MM.1S (cell line): ENCODE results near the gene CDH22.

ENCODE experiments used
- DNase-seq: peaks from one replicate; pipeline ENCODE4 v3.0.0-alpha.2; 2015
- H2AFZ ChIP-seq: fragments of 300-600 bp; sonication (generic); 2 replicates; pipeline ENCODE4 v1.6.0; 2016; ENCODE audit warnings: antibody characterized with exemption, low read length
- H3F3A ChIP-seq: fragments of 300-600 bp; sonication (generic); 2 replicates; pipeline ENCODE4 v1.6.1; 2016; ENCODE audit warnings: mild to moderate bottlenecking, antibody characterized with exemption, low read length, moderate library complexity, mixed read lengths; ENCODE audit not compliant: insufficient read depth
- H3K27ac ChIP-seq: fragments of 300-600 bp; sonication (generic); 2 replicates; pipeline ENCODE4 v1.5.1; 2016; ENCODE audit warnings: mild to moderate bottlenecking, low read length
- H3K27me3 ChIP-seq: fragments of 300-600 bp; sonication (generic); replicated peaks from 2 replicates; pipeline ENCODE4 v1.6.0; 2016; ENCODE audit warnings: low read length; ENCODE audit not compliant: insufficient read depth
- H3K36me3 ChIP-seq: fragments of 300-600 bp; sonication (generic); replicated peaks from 2 replicates; pipeline ENCODE4 v1.6.1; 2016; ENCODE audit warnings: mild to moderate bottlenecking, low read length, mixed read lengths; ENCODE audit not compliant: insufficient read depth
- H3K4me1 ChIP-seq: fragments of 300-600 bp; sonication (generic); 2 replicates; pipeline ENCODE4 v1.6.1; 2016; ENCODE audit warnings: low read length, mixed read lengths
- H3K4me2 ChIP-seq: fragments of 300-600 bp; sonication (generic); 2 replicates; pipeline ENCODE4 v1.6.0; 2016; ENCODE audit warnings: low read depth, low read length
- H3K4me3 ChIP-seq: fragments of 300-600 bp; sonication (generic); 2 replicates; pipeline ENCODE4 v1.5.1; 2016; ENCODE audit warnings: low read length, mixed read lengths
- H3K79me2 ChIP-seq: fragments of 300-600 bp; sonication (generic); 2 replicates; pipeline ENCODE4 v1.6.1; 2016; ENCODE audit warnings: mixed run types, low read length, mixed read lengths
- H3K9ac ChIP-seq: fragments of 300-600 bp; sonication (generic); 2 replicates; pipeline ENCODE4 v1.6.1; 2016; ENCODE audit warnings: low read length, mixed read lengths
- H3K9me2 ChIP-seq: fragments of 300-600 bp; sonication (generic); replicated peaks from 2 replicates; pipeline ENCODE4 v1.6.1; 2016; ENCODE audit warnings: mild to moderate bottlenecking, low read length, mixed read lengths; ENCODE audit not compliant: insufficient read depth
- H3K9me3 ChIP-seq: fragments of 300-600 bp; sonication (generic); replicated peaks from 2 replicates; pipeline ENCODE4 v1.6.1; 2016; ENCODE audit warnings: mild to moderate bottlenecking, low read length, mixed read lengths; ENCODE audit not compliant: insufficient read depth
- H4K20me1 ChIP-seq: fragments of 300-600 bp; sonication (generic); 2 replicates; pipeline ENCODE4 v1.6.1; 2016; ENCODE audit warnings: mild to moderate bottlenecking, low read length, moderate library complexity, mixed read lengths; ENCODE audit not compliant: insufficient read depth
- EZH2 ChIP-seq: fragments of 300-600 bp; sonication (generic); optimal IDR thresholded peaks from 2 replicates; pipeline ENCODE3; 2017; ENCODE audit warnings: low read depth, mild to moderate bottlenecking, antibody characterized with exemption, low read length, mixed read lengths
- EZH2phosphoT487 ChIP-seq: fragments of 300-600 bp; sonication (generic); IDR thresholded peaks from 2 replicates; pipeline ENCODE4 v1.6.1; 2018; ENCODE audit warnings: antibody characterized with exemption, low read length
- TF ChIP-seq, protein P1 (sequence below): fragments of 300-600 bp; sonication (generic); IDR thresholded peaks from 2 replicates; pipeline ENCODE4 v1.5.1; 2016; ENCODE audit warnings: antibody characterized with exemption, low read length, mixed read lengths

CDH22 gene

DNA sequence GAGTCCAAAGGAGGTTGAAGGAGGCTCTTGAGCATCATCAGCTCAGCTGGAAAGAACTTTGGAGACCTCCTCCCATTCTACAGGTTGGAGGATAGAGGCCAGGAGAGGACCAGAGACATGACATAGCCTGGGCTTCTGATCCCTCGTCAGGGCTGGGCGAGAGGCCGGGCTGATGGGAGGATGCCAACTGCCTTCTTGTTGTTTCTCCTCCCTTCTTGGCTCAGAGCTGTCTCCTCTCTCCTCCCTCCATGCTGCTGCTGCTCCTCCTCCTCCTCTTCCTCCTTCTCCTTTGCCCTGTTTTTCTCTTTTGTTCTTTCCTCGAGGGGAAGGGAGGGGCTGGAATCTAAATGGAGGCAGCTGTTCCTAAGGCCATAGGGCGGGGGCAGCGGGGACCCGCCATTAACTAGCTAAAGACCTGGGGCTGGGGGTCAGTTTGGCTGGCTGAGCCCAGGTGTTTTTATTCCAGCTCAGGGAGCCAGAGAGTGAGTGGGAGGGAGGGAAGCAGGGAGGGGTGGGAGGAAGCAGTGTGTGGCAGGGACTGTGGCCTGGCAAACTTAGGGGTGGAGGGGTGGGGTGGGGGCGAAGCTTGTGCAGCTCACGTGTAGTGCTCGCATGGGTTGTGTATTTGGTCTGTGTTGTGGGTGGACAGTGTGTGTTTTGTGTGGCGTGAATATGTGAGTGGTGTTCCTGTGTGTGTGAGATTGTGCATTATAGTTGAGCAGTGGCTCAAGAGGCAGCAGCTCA, 105.4 kb downstream of the CDH22 start:
- H3F3A ChIP-seq, result no peaks in the 10 kb centered on the region
- no peak overlapping the region for H3K4me2 ChIP-seq
- H3K36me3 ChIP-seq, result no peaks in the 10 kb centered on the region
- H3K4me3 ChIP-seq, result no peak overlapping the region
- no peaks in the 10 kb centered on the region for H4K20me1 ChIP-seq
- peaks cover 12% of the 10 kb centered on the region for H3K4me1 ChIP-seq
- no peak overlapping the region for H2AFZ ChIP-seq
- TF ChIP-seq EZH2 (no peak), EZH2phosphoT487 (no peak)
- TF ChIP-seq, protein P1, sequence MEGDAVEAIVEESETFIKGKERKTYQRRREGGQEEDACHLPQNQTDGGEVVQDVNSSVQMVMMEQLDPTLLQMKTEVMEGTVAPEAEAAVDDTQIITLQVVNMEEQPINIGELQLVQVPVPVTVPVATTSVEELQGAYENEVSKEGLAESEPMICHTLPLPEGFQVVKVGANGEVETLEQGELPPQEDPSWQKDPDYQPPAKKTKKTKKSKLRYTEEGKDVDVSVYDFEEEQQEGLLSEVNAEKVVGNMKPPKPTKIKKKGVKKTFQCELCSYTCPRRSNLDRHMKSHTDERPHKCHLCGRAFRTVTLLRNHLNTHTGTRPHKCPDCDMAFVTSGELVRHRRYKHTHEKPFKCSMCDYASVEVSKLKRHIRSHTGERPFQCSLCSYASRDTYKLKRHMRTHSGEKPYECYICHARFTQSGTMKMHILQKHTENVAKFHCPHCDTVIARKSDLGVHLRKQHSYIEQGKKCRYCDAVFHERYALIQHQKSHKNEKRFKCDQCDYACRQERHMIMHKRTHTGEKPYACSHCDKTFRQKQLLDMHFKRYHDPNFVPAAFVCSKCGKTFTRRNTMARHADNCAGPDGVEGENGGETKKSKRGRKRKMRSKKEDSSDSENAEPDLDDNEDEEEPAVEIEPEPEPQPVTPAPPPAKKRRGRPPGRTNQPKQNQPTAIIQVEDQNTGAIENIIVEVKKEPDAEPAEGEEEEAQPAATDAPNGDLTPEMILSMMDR, result no peak
- H3K27ac ChIP-seq, result no peak overlapping the region
- H3K9me2 ChIP-seq, result no peaks in the 10 kb centered on the region
- DNase-seq, result no peak
- no peaks in the 10 kb centered on the region for H3K79me2 ChIP-seq
- no peak overlapping the region for H3K9ac ChIP-seq
- no peaks in the 10 kb centered on the region for H3K9me3 ChIP-seq
- peaks cover 72% of the 10 kb centered on the region for H3K27me3 ChIP-seq

DNA sequence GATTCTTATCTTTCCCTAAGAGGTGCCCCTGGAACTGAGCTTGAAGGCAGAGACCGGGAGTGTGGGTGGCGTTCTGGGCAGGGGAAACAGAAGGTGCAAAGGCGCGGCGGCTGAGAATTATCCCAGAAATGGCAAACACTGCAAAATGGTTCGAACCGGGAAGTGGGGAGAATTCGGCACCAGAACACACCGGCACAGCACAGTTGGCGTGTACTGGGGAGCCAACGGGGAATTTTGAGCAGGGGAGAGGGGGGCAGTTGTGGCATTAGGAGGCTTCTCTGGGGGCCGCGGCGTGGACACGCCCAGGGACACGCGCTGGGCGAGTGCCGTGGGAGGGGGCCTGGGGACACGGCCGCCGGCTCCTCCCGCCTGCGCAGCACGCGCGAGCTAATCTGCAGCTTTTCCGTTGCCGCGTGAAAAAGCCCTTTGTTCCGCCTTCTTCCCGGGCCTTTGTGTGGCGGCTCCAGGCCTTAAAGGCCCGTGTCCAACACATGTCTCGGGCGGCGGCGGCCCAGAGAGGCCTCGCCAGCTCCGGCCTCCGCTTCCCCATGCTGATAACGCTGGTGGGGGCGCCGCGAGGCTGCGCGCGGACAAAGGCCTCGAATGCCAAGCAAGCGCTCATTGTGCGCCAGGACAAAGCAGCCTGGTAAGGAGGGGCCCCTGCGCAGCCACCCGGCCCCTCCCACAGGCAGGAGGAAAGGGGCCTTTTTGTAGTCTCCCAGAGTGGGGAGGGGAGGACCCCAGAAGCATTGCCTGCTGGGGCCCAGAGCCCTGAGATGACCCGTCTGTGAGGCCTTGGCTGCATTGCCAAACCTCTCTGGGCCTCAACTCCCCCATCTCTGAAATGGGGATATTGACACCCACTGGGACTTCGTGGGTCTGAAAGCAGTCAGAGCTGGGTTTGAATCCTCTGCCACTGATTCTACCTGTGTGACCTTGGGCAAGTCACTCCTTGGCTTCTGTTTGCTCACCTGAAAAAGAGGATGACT, 107.4 kb downstream of the CDH22 start:
- Histone ChIP-seq H3K36me3 (no peaks in the 10 kb centered on the region), H3F3A (no peaks in the 10 kb centered on the region), H3K4me2 (no peak overlapping the region), H2AFZ (no peak overlapping the region), H3K4me1 (peaks cover 3% of the 10 kb centered on the region), H3K27me3 (peaks cover 90% of the 10 kb centered on the region), H4K20me1 (no peaks in the 10 kb centered on the region), H3K9me2 (no peaks in the 10 kb centered on the region), H3K79me2 (no peaks in the 10 kb centered on the region), H3K9me3 (no peaks in the 10 kb centered on the region), H3K27ac (no peak overlapping the region), H3K9ac (no peak overlapping the region), H3K4me3 (no peak overlapping the region)
- TF ChIP-seq EZH2phosphoT487 (no peak), EZH2 (no peak)
- TF ChIP-seq, protein P1, result no peak
- DNase-seq, result no peak

GRCh38 chr20:46199198-46199597, 109.1 kb downstream of the CDH22 start:
- no peaks in the 10 kb centered on the region for H3K9me2 ChIP-seq
- no peaks in the 10 kb centered on the region for H3K79me2 ChIP-seq
- no peak overlapping the region for H3K4me2 ChIP-seq
- H3K4me1 ChIP-seq, result no peaks in the 10 kb centered on the region
- H2AFZ ChIP-seq, result no peak overlapping the region
- H3K9me3 ChIP-seq, result no peaks in the 10 kb centered on the region
- no peaks in the 10 kb centered on the region for H3F3A ChIP-seq
- no peak overlapping the region for H3K27ac ChIP-seq
- no peaks in the 10 kb centered on the region for H3K36me3 ChIP-seq
- TF ChIP-seq, protein P1, result no peak
- TF ChIP-seq EZH2phosphoT487, result no peak
- no peak for TF ChIP-seq EZH2
- no peak overlapping the region for H3K9ac ChIP-seq
- H4K20me1 ChIP-seq, result no peaks in the 10 kb centered on the region
- no peak for DNase-seq
- no peak overlapping the region for H3K4me3 ChIP-seq
- H3K27me3 ChIP-seq, result peaks cover 82% of the 10 kb centered on the region
